Measurements from ENCODE around the gene LIFR.

GRCh38 chr5:38524022-38524421 lies 32.4 kb downstream of the LIFR start:
- TF ChIP-seq CTCF (IDR thresholded peaks at IDR 0.05) (no peak), POLR2A (IDR thresholded peaks at IDR 0.05) (no peak)
